ENCODE data around the gene ADRA2B. TPM values are rescaled to one million over a fixed set of nuclear protein-coding genes. Genes with fewer than 3 reads are reported as not detected.

Gene ADRA2B
- total RNA-seq (2021) (0.11 TPM in 1 of 2 replicates, not detected in the other), Bru-seq, nascent RNA (not detected), BruChase-seq, experiment 1, labeled RNA remaining after a 2-hour chase (percentile 15 among the genes with signal in this experiment), BruChase-seq, experiment 2, labeled RNA remaining after a 6-hour chase (percentile 14 among the genes with signal in this experiment)
- long read RNA-seq: 0 reads

GRCh38 chr2:96116424-96116878 is at the start of gene ADRA2B:
Gene ADRA2B (minus strand): TSS chr2:96116571. CDS start chr2:96116149, 422 bp downstream.
- no peaks in the 10 kb centered on the region for H3K36me3 ChIP-seq (ENCODE audit: insufficient read depth, low read length, poor library complexity, severe bottlenecking)
- peak; percentile 60 for DNase-seq (ENCODE audit: low spot score)
- no peak within 1 kb of the TSS for H3K27ac ChIP-seq (ENCODE audit: low read depth, low read length, poor library complexity, severe bottlenecking)
- no peaks in the 10 kb centered on the region for H3K9me3 ChIP-seq (ENCODE audit: low read depth, low read length, poor library complexity, severe bottlenecking)
- ChIA-PET CTCF (interaction anchor here (0.9 to 1.3 kb wide), 4 partner anchors 58 to 124 kb away, joined by 3 to 4 read pairs (median 4); partner anchors contain the start of gene STARD7), POLR2A (ENCODE audit: low non-redundant PET) (no interaction called here)
- H3K4me3 ChIP-seq (ENCODE audit: low read depth, low read length, poor library complexity, severe bottlenecking): peak within 1 kb of the TSS; percentile 52
- no peaks in the 10 kb centered on the region for H3K4me1 ChIP-seq (ENCODE audit: insufficient read depth, low read length, poor library complexity, severe bottlenecking)
- TF ChIP-seq EZH2 (IDR thresholded peaks at IDR 0.05; ENCODE audit: borderline replicate concordance, low read depth, low read length, poor library complexity, severe bottlenecking) (no peak), CTCF (conservative IDR thresholded peaks at IDR 0.05; ENCODE audit: low read depth, low read length) (no peak)
- peaks cover 3% of the 10 kb centered on the region for H3K27me3 ChIP-seq (replicated peaks; ENCODE audit: insufficient read depth, low read depth, low read length, poor library complexity)
- intact Hi-C loops (cut with micrococcal nuclease; ENCODE audit: unreplicated experiment): loop anchor here (10.0 kb wide), 1 partner anchor 58 kb away; no protein-coding TSS in a partner anchor
- no TSS peak for BruUV-seq (replicated peaks)

- Histone ChIP-seq H3K27me3 (replicated peaks; ENCODE audit: insufficient read depth, low read depth, low read length, poor library complexity) (no peaks in the 10 kb centered on the region), H3K36me3 (ENCODE audit: insufficient read depth, low read length, poor library complexity, severe bottlenecking) (no peaks in the 10 kb centered on the region), H3K4me3 (ENCODE audit: low read depth, low read length, poor library complexity, severe bottlenecking) (no peak overlapping the region), H3K9me3 (ENCODE audit: low read depth, low read length, poor library complexity, severe bottlenecking) (no peaks in the 10 kb centered on the region), H3K4me1 (ENCODE audit: insufficient read depth, low read length, poor library complexity, severe bottlenecking) (peaks cover 6% of the 10 kb centered on the region), H3K27ac (ENCODE audit: low read depth, low read length, poor library complexity, severe bottlenecking) (no peak overlapping the region)
- intact Hi-C loops (cut with micrococcal nuclease; ENCODE audit: unreplicated experiment): no loop called here
- CTCF ChIA-PET: no interaction called here
- POLR2A ChIA-PET (ENCODE audit: low non-redundant PET): no interaction called here
- no peak for DNase-seq (ENCODE audit: low spot score)
- TF ChIP-seq CTCF (conservative IDR thresholded peaks at IDR 0.05; ENCODE audit: low read depth, low read length) (no peak), EZH2 (IDR thresholded peaks at IDR 0.05; ENCODE audit: borderline replicate concordance, low read depth, low read length, poor library complexity, severe bottlenecking) (no peak)
- no TSS peak for BruUV-seq (replicated peaks)
These were observed 48.3 kb upstream of the ADRA2B start for GRCh38 chr2:96164459-96165184.

DNA sequence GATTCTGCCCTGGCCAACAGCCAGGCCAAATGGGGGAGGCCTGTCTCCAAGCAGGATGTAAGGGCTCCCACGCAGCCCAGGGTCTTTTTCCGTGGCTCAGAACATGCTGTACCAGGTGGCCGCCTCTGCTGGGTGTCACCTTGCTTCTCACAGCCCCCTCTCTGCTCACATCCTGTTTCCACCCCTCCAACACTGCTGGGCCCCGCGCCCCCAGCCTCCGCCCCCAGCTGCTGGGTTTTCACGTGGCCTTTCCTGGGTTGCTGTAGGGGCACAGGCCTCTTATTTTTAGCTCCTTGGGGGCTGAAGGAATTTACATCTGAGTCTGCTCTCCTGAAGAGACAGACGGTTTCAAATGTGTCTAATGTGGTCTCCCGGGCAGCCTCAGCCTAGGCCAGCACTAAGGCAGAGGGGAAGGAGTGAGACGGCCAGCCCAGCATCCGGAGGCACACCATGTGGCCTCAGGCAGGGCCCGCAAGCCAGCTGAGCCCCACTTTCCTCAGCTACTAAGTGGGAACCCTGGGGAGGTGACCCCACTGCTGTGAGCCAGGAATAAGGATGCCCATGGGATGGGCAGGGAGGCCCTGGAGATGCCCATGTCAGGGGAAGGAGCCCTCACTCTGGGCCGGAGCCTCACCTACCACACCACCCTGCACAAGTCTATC is 47.5 kb upstream of the ADRA2B start:
- H3K4me1 ChIP-seq (ENCODE audit: insufficient read depth, low read length, poor library complexity, severe bottlenecking): peaks cover under 1% of the 10 kb centered on the region
- no peak for TF ChIP-seq EZH2 (IDR thresholded peaks at IDR 0.05; ENCODE audit: borderline replicate concordance, low read depth, low read length, poor library complexity, severe bottlenecking)
- no peak for TF ChIP-seq CTCF (conservative IDR thresholded peaks at IDR 0.05; ENCODE audit: low read depth, low read length)
- H3K27me3 ChIP-seq (replicated peaks; ENCODE audit: insufficient read depth, low read depth, low read length, poor library complexity): no peaks in the 10 kb centered on the region
- H3K4me3 ChIP-seq (ENCODE audit: low read depth, low read length, poor library complexity, severe bottlenecking): no peak overlapping the region
- H3K9me3 ChIP-seq (ENCODE audit: low read depth, low read length, poor library complexity, severe bottlenecking): no peaks in the 10 kb centered on the region
- BruUV-seq (replicated peaks): no TSS peak
- no peaks in the 10 kb centered on the region for H3K36me3 ChIP-seq (ENCODE audit: insufficient read depth, low read length, poor library complexity, severe bottlenecking)
- no peak overlapping the region for H3K27ac ChIP-seq (ENCODE audit: low read depth, low read length, poor library complexity, severe bottlenecking)
- intact Hi-C loops (cut with micrococcal nuclease; ENCODE audit: unreplicated experiment): no loop called here
- ChIA-PET CTCF (no interaction called here), POLR2A (ENCODE audit: low non-redundant PET) (no interaction called here)
- no peak for DNase-seq (ENCODE audit: low spot score)
